Erythroblast (primary cell): ENCODE results near the gene MLLT10.

ENCODE experiments used
- GATA1 ChIP-seq: IDR thresholded peaks from 2 replicates; pipeline ENCODE4 v1.6.1; 2011; ENCODE audit warnings: low read depth, mild to moderate bottlenecking, control low read depth, low read length, moderate library complexity
- POLR2A ChIP-seq: IDR thresholded peaks from 2 replicates; pipeline ENCODE4 v1.6.1; 2011; ENCODE audit warnings: mild to moderate bottlenecking, low read length

GRCh38 chr10:21531164-21531563, 2.9 kb upstream of the MLLT10 start:
- TF ChIP-seq POLR2A (no peak), GATA1 (no peak)
